Heart left ventricle (tissue), 16 donors: ENCODE data around the gene ACE. TPM values are rescaled to one million over a fixed set of nuclear protein-coding genes. Genes with fewer than 3 reads are reported as not detected.

Source experiments
- ATAC-seq, 4 donors: fragments of 200-7000 bp; cut with Tn5 transposase; one replicate each; pipeline ENCODE4 v1.9.1; 2020 to 2022; ENCODE audit warnings: moderate library complexity in 4 of 4, mild to moderate bottlenecking in 3 of 4, moderate number of reproducible peaks in 1 of 4
- DNase-seq, 5 donors: peaks; one replicate each; pipeline ENCODE4 v3.0.0-alpha.2; 2020
- H3K27ac ChIP-seq, 12 donors: fragments of 200-600 bp; sonication (generic) in 4 of 12; one replicate each; pipeline versions ENCODE4 v1.5.0 to v1.8.0; 2016 to 2022; ENCODE audit warnings: mild to moderate bottlenecking in 2 of 12
- H3K27me3 ChIP-seq, 9 donors: fragments of 200-600 bp; sonication (generic) in 2 of 9; one replicate each; pipeline versions ENCODE4 v1.5.1 to v1.8.0; 2016 to 2022; ENCODE audit warnings: mild to moderate bottlenecking in 3 of 9
- H3K36me3 ChIP-seq, 9 donors: fragments of 200-600 bp; sonication (generic) in 2 of 9; one replicate each; pipeline versions ENCODE4 v1.5.0 to v1.8.0; 2018 to 2022; ENCODE audit warnings: mild to moderate bottlenecking in 2 of 9
- H3K4me1 ChIP-seq, 12 donors: fragments of 200-600 bp; sonication (generic) in 4 of 12; one replicate each; pipeline versions ENCODE4 v1.5.0 to v1.8.0; 2016 to 2022; ENCODE audit warnings: mild to moderate bottlenecking in 3 of 12
- H3K4me3 ChIP-seq, 12 donors: fragments of 200-600 bp; sonication (generic) in 4 of 12; one replicate each; pipeline versions ENCODE4 v1.5.0 to v1.8.0; 2017 to 2022; ENCODE audit warnings: mild to moderate bottlenecking in 9 of 12, moderate library complexity in 4 of 12
- H3K9me3 ChIP-seq, 12 donors: fragments of 200-600 bp; sonication (generic) in 4 of 12; one replicate each; pipeline versions ENCODE4 v1.5.0 to v1.8.0; 2016 to 2022; ENCODE audit warnings: mild to moderate bottlenecking in 1 of 12
- POLR2A ChIP-seq, 2 donors: fragments of 450-650 bp; IDR thresholded peaks; one replicate each; pipeline ENCODE4 v1.6.1; 2017; ENCODE audit warnings: antibody characterized with exemption in 2 of 2, mild to moderate bottlenecking in 2 of 2, moderate library complexity in 2 of 2
- WGBS, 4 donors: extraction: QIAGEN DNeasy Blood & Tissue Kit in 2 of 4; methylation state at CpG; one replicate each; pipeline versions ENCODE4 v1.1.5 to v1.1.7; 2013 to 2018; 5-methylcytosine and 5-hydroxymethylcytosine counted together
- intact Hi-C, 10 donors: fragments of 100-400 bp; cut with DNase I; formaldehyde crosslinking; loops; one replicate each; pipeline versions ENCODE4 v1.11.1 to v1.14.2; 2022
- polyA plus RNA-seq, 2 donors: library from polyadenylated mRNA; stranded (reverse); fragments of 200-250 nt; gene quantifications; one replicate each; pipeline ENCODE4 v1.2.3, GENCODE V29; 2013
- total RNA-seq, 9 donors: library from RNA; depleted of rRNA in 2 of 9; stranded (reverse); fragments of >200 nt in 2 of 9; fragmentation: NEBNext Ultra II Directional in 3 of 9; extraction: Animal tissue kit (Norgen Biotek cat#: 25700) in 3 of 9; gene quantifications; one replicate each; pipeline versions ENCODE4 v1.1.0 to v1.2.4, GENCODE V29; 2016 to 2023
- TF ChIP-seq, protein P1 (sequence below), 12 donors: fragments of 200-600 bp; sonication (generic) in 4 of 12; IDR thresholded peaks; one replicate each; pipeline versions ENCODE4 v1.5.0 to v1.8.0; 2018 to 2022; ENCODE audit warnings: antibody characterized with exemption in 12 of 12, mild to moderate bottlenecking in 5 of 12
- donor health status: ischemic (EF 13 %, LVEDD 7.1; RV severe dilation, severe dysfunction).
- donor health status: healthy with polysubstance abuse.
- donor health status: DM: no; HTN: yes; CAD: no.
- donor health status: DM: no; HTN: no; CAD: no.
- donor health status: ischemic (EF 25% LVEDD 6.9; RV normal size, moderate dysfunction).
- donor health status: ischemic (EF 25% LVEDD 5.7; RV mildly dilated, moderate dysfunction).
- donor health status: healthy.
- donor health status: DM: yes; HTN: yes; CAD: no.
- donor health status: ischemic (EF 35%, LVEDD 5.7; RV mildly dilated, moderate dysfunction).
- donor health status: nonischemic (EF 11% LVEDD 7.7; RV severe dilation, severe dysfunction).
- donor health status: DM: yes; HTN: yes; CAD: no.
- donor health status: PGD.
- donor health status: ischemic (EF 29% LVEDD 5.4; RV normal size, mild dysfunction).
- donor health status: nonischemic (EF 23%, LVEDD 6.1; RV moderate dilation, normal function).

The ACE gene
- total and polyA plus RNA-seq, 11 donors, result 1.6 to 42.3 (median 7.6) TPM

DNA sequence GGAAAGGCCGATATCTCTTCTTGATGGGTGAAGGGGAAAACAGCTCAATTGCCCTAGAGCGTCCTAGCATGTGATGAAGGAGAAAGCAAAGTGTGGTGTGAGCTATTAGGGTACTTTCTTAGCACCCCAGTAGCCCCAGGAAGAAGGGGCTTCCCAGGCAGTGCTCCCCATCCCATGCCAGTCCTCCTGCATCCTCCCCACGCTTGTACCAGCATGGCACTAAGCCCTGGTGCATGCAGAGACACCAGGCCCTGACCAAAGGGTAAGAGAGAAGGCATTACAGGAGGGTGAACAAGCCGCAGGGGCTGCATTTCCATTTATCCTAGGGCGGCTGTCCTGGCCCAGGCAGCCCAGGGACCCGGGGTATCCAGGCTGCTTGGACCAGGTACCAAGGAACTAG, 33.8 kb upstream of the ACE start:
- TF ChIP-seq POLR2A (IDR thresholded peaks at IDR 0.05), result no peak
- TF ChIP-seq, protein P1, sequence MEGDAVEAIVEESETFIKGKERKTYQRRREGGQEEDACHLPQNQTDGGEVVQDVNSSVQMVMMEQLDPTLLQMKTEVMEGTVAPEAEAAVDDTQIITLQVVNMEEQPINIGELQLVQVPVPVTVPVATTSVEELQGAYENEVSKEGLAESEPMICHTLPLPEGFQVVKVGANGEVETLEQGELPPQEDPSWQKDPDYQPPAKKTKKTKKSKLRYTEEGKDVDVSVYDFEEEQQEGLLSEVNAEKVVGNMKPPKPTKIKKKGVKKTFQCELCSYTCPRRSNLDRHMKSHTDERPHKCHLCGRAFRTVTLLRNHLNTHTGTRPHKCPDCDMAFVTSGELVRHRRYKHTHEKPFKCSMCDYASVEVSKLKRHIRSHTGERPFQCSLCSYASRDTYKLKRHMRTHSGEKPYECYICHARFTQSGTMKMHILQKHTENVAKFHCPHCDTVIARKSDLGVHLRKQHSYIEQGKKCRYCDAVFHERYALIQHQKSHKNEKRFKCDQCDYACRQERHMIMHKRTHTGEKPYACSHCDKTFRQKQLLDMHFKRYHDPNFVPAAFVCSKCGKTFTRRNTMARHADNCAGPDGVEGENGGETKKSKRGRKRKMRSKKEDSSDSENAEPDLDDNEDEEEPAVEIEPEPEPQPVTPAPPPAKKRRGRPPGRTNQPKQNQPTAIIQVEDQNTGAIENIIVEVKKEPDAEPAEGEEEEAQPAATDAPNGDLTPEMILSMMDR (IDR thresholded peaks at IDR 0.05), result no peak
- Histone ChIP-seq H3K4me1 (peaks cover 3 to 64% (median 36%) of the 10 kb centered on the region in 12 donors), H3K27me3 (no peaks in the 10 kb centered on the region), H3K27ac (no peak overlapping the region), H3K4me3 (no peak overlapping the region), H3K9me3 (no peaks in the 10 kb centered on the region), H3K36me3 (no peaks in the 10 kb centered on the region)
- ATAC-seq (no peak), DNase-seq (no peak)
- intact Hi-C loops, result loop anchor here in 6 of 10 donors (5.0 to 10.0 kb wide), 3 partner anchors 34 to 169 kb away; partner anchors contain the start of gene ACE (in 4 of the 6)
- WGBS, 4 donors, result 76 to 81% (median 80%) methylated on average over 6 of the region's 6 CpGs

DNA sequence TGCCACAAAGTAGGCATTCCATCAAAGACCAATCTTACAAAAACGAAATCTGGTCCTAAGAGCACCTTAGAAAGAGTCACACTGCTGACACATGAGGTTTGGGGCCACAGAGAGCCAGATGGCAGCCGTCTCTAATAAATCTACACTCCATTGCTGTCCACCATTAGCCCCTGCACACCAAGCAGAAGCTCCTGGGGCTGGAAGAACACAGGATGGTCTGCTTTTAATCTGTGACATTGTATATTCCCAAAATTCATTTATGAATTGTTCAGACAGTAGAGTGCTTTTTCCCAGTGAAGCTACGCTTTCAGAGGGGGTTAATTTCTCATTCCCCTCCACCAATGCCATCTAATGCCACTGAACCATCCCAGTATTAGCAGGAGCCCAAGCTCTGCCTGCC, 32.4 kb upstream of the ACE start:
- Histone ChIP-seq H3K36me3 (no peaks in the 10 kb centered on the region), H3K27me3 (no peaks in the 10 kb centered on the region), H3K4me1 (peaks cover 3 to 65% (median 39%) of the 10 kb centered on the region in 12 donors), H3K27ac (no peak overlapping the region), H3K9me3 (no peaks in the 10 kb centered on the region), H3K4me3 (no peak overlapping the region)
- ATAC-seq (no peak), DNase-seq (no peak)
- intact Hi-C loops, result loop anchor here in 6 of 10 donors (5.0 to 10.0 kb wide), 3 partner anchors 33 to 168 kb away; partner anchors contain the start of gene ACE (in 4 of the 6)
- TF ChIP-seq, protein P1 (IDR thresholded peaks at IDR 0.05), result no peak
- no peak for TF ChIP-seq POLR2A (IDR thresholded peaks at IDR 0.05)
- WGBS, 4 donors, result 83 to 92% (median 87%) methylated on average over 3 of the region's 3 CpGs

DNA sequence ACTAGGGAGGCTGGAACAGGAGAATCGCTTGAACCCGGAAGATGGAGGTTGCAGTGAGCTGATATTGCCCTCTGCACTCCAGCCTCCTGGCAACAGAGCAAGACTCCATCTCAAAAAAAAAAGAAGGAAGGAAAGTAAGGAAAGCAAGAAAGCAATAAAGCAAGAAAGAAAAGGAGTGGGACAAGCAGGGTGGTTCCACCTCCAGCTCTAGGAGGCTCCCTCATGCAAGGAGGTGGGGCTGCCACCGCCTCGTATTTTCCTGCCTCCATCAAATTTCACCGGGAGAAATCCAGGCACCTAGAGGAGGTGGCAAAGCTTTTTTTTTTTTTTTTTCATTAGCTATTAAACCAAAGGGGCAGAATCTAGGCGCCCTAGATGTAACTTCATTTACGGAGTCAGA, 31.8 kb upstream of the ACE start:
- Histone ChIP-seq H3K9me3 (no peaks in the 10 kb centered on the region), H3K27ac (peak overlapping the region in 3 of 12 donors; percentile 88 to 93 (median 92)), H3K4me3 (peak overlapping the region in 8 of 12 donors; percentile 55 to 84 (median 68)), H3K4me1 (peaks cover 3 to 65% (median 38%) of the 10 kb centered on the region in 12 donors), H3K27me3 (no peaks in the 10 kb centered on the region), H3K36me3 (no peaks in the 10 kb centered on the region)
- DNase-seq (no peak), ATAC-seq (no peak)
- intact Hi-C loops, result loop anchor here in 2 of 10 donors (5.0 to 10.0 kb wide), 2 partner anchors 100 to 107 kb away; partner anchors contain the start of gene DCAF7 (in 1 of the 2)
- WGBS, 4 donors, result 75 to 85% (median 81%) methylated on average over 7 of the region's 7 CpGs
- TF ChIP-seq, protein P1 (IDR thresholded peaks at IDR 0.05), result no peak
- no peak for TF ChIP-seq POLR2A (IDR thresholded peaks at IDR 0.05)

DNA sequence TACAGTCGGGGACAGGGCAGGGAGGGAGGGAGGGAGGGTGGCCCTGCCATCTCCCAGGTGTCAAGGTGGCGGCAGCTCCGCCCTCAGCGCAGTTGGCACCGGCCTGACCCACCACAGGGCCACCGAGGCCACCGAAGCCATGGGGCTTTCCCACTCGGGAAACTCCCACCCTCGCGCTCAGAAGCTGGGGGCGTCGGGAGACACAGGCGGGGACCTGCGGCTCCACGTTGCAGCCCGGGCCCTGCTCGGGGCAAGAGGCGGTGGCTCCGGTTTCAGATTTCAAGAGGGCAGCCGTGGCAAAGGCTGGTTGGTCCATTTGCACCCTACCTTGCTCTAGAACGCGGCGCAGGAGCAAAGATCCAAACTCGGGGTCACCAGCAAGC, 31.3 kb upstream of the ACE start:
- peak in 1 of 5 donors; percentile 39 for DNase-seq
- peak overlapping the region in 11 of 12 donors; percentile 67 to 93 (median 89) for H3K27ac ChIP-seq
- peaks cover 3 to 65% (median 37%) of the 10 kb centered on the region in 12 donors for H3K4me1 ChIP-seq
- 4 to 23% (median 10%) methylated on average over 15 to 24 of the region's 24 CpGs for WGBS, 4 donors
- no peaks in the 10 kb centered on the region for H3K9me3 ChIP-seq
- H3K27me3 ChIP-seq, result no peaks in the 10 kb centered on the region
- H3K36me3 ChIP-seq, result no peaks in the 10 kb centered on the region
- no peak for ATAC-seq
- peak overlapping the region; percentile 34 to 84 (median 66) for H3K4me3 ChIP-seq
- TF ChIP-seq, protein P1 (IDR thresholded peaks at IDR 0.05), result no peak
- TF ChIP-seq POLR2A (IDR thresholded peaks at IDR 0.05), result no peak
- intact Hi-C loops, result loop anchor here in 2 of 10 donors (5.0 to 10.0 kb wide), 2 partner anchors 99 to 107 kb away; partner anchors contain the start of gene DCAF7 (in 1 of the 2)
